HG03442 (cell line): Measurements from ENCODE around the gene HDAC11.
"Not testable (repeated sequence)": the region's sequence is repeated elsewhere in the genome, so short reads cannot be mapped to it uniquely, and the experiment has no call there.

Experiments used
- ATAC-seq: cut with Tn5 transposase; IDR thresholded peaks from one replicate; pipeline ENCODE4 v1.9.1; 2021; ENCODE audit warnings: mild to moderate bottlenecking, moderate library complexity; ENCODE audit not compliant: unreplicated experiment

HDAC11 gene

DNA sequence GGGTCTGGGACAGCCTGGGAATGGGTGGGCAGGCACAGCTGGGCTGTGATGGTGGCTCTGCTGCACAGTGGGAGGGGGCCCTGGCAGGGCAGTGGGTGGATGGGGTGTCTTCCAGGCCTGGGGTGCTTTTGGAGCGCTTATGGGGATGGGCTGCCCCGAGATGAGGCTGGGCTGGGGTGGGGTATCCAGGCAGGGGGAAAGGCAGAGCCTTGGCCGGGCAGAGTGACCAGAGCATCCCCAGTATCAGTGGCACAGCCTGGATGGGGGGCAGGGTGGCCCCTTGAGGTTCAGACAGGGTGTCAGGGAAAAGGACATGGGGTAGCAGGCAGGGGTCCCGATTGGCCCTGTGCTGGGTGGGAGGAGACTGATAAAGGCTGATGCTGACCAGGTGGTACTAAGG, 26.6 kb downstream of the HDAC11 start:
- no peak for ATAC-seq

GRCh38 chr3:13507247-13507569, 27.1 kb downstream of the HDAC11 start:
- no peak for ATAC-seq

DNA sequence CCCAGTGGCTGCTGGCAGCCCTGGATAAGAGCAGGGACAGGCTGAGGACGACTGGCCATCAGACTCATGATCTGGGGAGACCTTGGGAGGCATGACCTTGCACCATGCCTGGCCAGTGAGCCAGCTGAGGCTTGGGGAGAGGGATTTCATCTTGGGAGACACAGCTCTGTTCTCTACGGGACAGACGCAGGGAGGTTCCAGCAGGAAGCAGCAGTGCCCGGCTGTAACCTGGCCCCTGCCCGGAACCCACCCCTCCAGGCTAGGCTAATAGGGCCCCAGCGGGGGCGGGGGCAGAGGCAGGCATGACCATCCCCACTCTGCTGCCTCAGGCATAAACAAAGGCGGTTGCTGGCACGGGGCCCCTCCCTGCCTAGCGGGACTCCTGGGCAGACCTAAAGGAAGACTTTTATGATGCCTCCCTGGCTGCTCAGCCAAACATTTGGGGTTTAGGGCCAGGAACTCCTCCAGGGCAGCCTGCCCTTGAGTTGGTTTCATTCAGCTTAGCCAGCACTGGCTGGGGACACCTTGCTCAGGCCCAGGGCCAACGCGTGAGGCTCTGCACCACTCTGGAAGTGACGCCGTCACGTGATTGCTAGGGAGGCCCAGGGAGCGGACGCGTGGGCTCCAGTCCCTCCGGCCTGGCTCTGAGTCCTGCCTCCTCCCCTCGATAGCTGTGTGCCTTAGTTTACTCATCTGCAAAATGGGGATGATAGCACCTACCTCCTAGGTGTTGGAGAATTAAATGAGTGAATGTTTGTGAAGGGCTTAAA, 27.6 kb downstream of the HDAC11 start:
- no peak for ATAC-seq

DNA sequence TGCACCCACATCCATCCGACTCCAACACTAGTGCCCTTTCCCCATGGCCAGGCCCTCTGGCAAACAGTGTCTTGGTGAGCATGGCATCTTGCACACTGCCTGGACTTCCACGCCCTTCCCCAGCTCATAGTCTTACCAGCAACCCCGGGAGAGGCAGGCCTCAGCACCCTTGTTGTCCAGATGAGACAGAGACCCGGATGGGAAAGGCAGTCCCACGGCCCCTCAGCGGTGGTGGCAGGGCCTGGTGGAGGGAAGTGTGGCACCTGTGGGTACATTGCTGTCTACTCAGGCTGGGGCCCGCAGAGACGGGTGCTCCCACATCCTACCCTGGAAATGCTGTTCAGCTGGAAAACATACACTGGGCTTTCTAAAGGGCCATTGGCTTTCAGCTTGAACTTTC, 28.4 kb downstream of the HDAC11 start:
- ATAC-seq = no peak

DNA sequence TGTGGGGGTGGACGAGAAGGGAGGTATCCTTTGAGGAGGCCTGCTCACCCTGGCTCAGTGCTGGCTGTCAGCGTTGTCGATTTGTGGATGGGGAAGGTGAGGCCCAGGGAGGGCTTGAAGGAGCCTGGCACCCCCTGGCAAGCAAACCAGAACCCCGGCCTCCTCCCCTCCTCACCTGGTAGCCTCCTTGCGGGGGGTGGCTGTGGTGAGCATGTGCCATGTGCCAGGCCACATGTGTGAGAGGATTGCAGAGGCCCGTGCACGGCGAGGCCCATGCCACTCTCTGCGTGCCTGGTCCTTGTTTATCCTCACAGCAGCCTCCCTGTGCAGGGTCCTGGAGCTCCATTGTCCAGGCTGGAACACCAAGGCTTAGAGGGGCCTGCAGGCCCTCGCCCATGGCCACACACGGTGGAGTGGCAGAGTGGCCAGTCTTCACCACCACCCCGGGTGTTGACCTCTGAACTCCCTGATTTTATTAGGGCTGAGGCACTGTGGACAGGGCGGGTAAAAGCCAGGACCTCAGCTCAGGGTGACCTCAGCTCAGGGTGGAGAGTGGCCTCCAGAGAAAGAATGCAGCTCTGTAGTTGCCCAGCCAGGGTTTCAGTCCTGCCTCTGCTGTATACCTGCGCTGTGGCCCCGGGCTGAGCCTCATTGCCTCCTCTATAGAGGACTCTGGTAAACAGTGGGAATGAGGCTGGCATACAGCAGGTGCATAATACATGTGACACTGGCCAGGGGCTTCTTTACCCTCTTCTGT, 29.1 kb downstream of the HDAC11 start:
- ATAC-seq = no peak

DNA sequence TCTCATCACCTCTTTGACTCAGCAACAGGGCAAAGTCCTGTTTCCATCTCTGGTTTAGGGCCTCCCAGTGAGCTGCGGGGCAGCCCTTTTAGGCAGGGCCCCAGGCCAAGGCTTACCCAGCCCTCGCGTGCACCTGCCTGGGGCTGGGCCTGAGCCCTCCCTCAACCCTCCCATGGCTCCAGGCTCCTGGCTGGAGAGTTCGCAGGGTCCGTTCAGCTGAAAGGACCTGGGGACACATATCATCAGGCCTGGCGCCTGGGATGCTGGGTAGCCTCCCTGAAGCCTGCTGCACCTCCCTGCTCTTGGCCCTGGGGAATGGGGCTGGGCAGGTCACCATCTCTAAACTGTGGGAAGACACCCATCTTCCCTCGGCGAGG, 29.7 kb downstream of the HDAC11 start:
- ATAC-seq = no peak

GRCh38 chr3:13512451-13512850, 32.3 kb downstream of the HDAC11 start:
- no peak for ATAC-seq

- no peak for ATAC-seq
Measured at GRCh38 chr3:13513051-13513912, 33.2 kb downstream of the HDAC11 start.

GRCh38 chr3:13513913-13514517, 33.9 kb downstream of the HDAC11 start:
- ATAC-seq = no peak

- ATAC-seq = no peak
Measured at GRCh38 chr3:13514639-13515435, 34.7 kb downstream of the HDAC11 start.

GRCh38 chr3:13515786-13516759, 36.0 kb downstream of the HDAC11 start:
- no peak for ATAC-seq

DNA sequence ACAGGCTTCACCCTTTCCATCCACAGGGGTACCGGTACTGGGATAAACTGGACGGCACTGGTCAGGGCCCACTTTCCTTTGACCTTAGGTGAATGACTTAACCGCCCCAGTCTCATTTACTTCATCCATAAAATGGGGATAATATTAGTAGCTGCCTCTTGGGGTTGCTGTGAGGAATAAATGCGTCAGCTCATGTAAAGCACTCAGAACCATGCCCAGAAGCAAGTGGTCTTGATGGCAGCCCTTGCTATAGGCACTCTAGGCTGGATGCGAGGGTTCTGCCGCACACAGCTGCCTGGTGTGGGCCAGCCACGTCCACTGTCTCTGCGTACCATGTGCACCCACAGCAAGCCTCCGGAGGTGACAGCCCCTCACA, 36.6 kb downstream of the HDAC11 start:
- no peak for ATAC-seq

DNA sequence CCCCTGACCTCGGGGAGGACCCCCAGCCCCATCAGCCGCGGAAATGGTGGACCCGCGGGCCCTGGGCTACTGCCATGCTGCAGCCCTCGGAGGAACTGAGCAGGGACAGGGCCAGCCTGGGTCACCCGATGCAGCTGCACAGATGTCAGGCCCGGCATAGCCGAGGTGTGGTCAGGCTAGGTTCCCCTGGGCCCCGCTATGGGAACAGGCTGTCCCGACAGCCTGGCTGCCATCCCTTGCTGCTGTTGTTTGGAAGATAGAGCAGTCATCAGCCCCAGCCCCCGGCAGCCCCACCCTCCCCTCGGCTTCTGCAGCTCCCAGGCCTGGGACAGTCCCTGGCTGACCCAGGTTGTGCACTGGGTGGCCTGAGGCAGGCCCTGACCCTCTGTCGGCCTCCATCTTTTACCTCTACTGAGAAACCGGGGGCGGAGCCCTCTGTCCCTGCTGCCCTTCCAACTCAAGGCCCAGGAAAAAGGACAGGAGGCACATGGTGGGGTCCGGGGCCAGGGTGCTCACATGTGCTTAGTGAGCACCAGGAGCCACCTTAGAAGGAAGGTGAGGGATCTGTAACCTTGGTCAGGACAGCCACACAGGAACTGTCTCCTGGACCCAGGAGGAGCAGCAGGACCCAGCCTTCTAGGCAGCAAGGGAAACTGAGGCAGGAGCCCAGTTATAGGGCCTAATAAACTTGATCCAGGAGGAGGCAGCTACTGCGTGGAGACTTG, 37.3 kb downstream of the HDAC11 start:
- ATAC-seq = no peak

- ATAC-seq = no peak
Measured at GRCh38 chr3:13518516-13518953, 38.4 kb downstream of the HDAC11 start.

DNA sequence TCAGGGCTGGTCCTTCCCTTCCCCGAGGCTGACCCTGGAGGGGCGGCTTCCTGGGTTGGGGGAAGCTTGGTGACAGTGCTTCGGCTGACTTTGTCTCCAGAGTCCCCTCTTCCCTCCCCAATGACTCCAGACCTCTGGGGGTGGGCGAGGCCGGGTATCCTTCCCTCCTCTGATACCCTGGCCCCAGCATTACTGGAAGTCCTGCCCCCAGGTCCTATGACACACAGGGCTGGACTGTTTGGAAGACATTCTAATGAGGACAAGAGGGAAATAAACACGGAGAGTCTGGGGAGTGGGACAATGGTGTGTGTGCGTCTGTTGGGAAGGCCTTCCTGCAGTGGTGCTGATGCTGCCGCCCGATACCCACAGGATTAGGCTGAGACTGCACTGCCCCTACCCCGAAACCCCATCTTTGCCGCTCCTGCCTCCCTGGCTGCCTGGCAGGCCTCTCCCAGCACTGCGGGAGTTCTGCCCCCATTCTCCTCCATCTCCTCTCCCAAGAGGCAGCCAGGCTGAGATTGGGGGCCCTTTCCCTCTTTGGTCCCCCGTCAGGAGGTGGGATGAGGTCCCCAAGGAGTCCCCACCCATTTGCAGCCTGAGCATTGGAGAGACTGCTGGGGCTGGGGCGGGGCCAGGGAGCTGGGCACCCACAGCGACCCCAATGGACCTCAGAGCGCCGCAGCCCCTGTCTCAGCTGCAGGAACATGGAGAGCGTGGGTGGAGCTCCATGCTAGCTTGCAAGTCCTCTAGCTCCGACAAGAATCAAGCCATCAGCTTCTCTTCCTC, 39.1 kb downstream of the HDAC11 start:
- ATAC-seq = no peak

DNA sequence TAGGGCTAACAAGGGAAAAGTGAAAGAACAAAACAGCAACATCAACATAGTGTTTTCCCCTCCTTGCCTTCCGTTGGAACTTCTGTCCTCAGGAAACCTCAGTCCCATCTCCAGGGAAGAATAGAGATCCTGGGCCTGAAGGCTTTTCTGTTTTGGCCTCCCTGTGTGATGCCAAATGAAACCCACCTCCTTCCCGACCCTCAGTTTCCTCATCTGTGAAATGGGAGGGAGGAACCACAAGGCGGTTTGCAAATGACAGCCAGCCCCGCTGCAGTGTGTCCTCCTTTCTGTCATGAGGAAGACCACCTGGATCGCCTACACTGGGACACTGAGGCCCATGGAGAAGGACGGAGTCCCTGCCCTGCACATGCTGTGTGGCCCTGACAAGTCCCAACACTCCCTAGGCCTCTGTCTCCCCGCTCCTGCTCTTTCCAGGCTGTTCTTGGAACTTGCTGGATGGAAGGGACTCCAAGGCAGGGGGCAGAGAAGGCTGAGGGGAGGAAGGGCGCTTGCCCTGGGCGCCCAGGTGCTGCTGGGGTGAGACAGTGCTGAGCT, 40.3 kb downstream of the HDAC11 start:
- ATAC-seq = no peak

DNA sequence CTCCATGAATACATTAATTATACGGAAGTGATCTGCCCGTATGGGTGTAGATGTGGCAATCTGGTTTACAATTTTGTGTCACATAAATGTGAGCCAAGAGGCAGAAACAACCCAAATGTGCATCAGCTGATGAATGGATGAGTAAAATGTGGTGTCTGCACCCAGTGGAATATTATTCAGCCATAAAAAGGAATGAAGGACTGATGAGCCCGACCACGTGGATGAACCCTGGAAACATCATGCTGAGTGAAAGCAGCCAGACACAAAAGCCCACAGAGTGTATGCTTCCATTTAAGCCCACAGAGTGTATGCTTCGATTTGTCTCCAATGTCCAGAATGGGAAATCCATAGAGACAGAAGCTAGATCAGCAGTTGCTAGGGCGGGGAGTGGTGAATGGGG, 41.2 kb downstream of the HDAC11 start:
- ATAC-seq = no peak

DNA sequence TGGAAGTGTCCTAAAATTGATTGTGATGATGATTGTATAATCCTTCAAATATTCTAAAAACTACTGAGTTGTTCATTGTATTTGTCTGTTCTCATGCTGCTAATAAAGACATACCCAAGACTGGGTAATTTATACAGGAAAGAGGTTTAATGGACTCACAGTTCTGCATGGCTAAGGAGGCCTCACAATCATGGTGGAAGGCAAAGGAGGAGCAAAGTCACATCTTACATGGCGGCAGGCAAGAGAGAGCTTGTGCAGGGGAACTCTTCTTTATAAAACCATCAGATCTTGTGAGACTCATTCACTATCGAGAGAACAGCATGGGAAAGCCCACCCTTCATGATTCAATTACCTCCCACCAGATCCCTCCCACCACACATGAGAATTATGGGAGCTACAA, 41.6 kb downstream of the HDAC11 start:
- not testable (repeated sequence) for ATAC-seq
